Loucy (cell line): ENCODE data around the gene TGM4.

ENCODE experiments used
- CTCF ChIP-seq: fragments of 200-600 bp; sonication (generic); conservative IDR thresholded peaks from 2 replicates; pipeline ENCODE4 v1.5.1; 2014; ENCODE audit warnings: mild to moderate bottlenecking, antibody characterized with exemption, low read length
- EZH2phosphoT487 ChIP-seq: fragments of 200-600 bp; IDR thresholded peaks from 2 replicates; pipeline ENCODE4 v1.6.1; 2018; ENCODE audit warnings: antibody characterized with exemption, mild to moderate bottlenecking, moderate library complexity, borderline replicate concordance

GRCh38 chr3:44932271-44932670, 57.9 kb downstream of the TGM4 start:
- TF ChIP-seq CTCF (no peak), EZH2phosphoT487 (no peak)
